ES-I3 (cell line): Measurements from ENCODE around the gene GADD45B.

ENCODE experiments used
- H3K36me3 ChIP-seq: 2 replicates; pipeline ENCODE4 v1.6.1; 2013; ENCODE audit warnings: mild to moderate bottlenecking, low read length, control low read depth, moderate library complexity; ENCODE audit not compliant: insufficient read depth
- H3K4me1 ChIP-seq: 2 replicates; pipeline ENCODE4 v1.6.1; 2013; ENCODE audit warnings: mild to moderate bottlenecking, control low read depth, low read length; ENCODE audit not compliant: insufficient read depth
- H3K9ac ChIP-seq: 2 replicates; pipeline ENCODE4 v1.6.1; 2013; ENCODE audit warnings: low read depth, mild to moderate bottlenecking, low read length, moderate library complexity
- H3K9me3 ChIP-seq: 2 replicates; pipeline ENCODE4 v1.6.1; 2013; ENCODE audit warnings: mild to moderate bottlenecking, low read length, moderate library complexity; ENCODE audit not compliant: control insufficient read depth, insufficient read depth

Gene GADD45B

GRCh38 chr19:2436384-2436783, 39.5 kb upstream of the GADD45B start:
- no peak overlapping the region for H3K9ac ChIP-seq
- no peaks in the 10 kb centered on the region for H3K4me1 ChIP-seq
- peaks cover 7% of the 10 kb centered on the region for H3K36me3 ChIP-seq
- no peaks in the 10 kb centered on the region for H3K9me3 ChIP-seq

- H3K36me3 ChIP-seq: peaks cover 9% of the 10 kb centered on the region
- no peak overlapping the region for H3K9ac ChIP-seq
- no peaks in the 10 kb centered on the region for H3K4me1 ChIP-seq
Measured at GRCh38 chr19:2436926-2437325, 39.0 kb upstream of the GADD45B start.

DNA sequence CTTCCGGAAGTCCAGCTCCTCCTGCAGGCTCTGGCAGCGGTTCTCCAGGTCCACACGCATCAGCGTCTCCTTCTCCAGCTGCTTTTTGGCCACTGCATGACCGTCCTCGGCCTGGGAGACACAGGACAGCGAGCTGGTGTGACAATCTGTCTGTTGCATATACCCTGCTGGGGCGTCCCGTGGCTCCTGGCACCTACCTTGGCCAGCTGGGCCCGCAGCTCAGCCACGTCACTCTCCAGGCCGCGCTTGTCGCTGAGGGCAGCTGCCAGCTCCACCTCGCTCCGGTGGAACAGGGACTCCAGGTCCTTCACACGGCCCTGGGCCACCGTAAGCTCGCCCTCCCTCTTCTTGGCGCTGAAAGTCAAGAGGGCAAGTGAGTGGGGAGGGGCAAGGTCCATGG, 37.7 kb upstream of the GADD45B start:
- Histone ChIP-seq H3K4me1 (no peaks in the 10 kb centered on the region), H3K36me3 (peaks cover 10% of the 10 kb centered on the region), H3K9me3 (no peaks in the 10 kb centered on the region), H3K9ac (no peak overlapping the region)

More at GRCh38 chr19:2436926-2437325, 39.0 kb upstream of the GADD45B start:
- no peaks in the 10 kb centered on the region for H3K9me3 ChIP-seq

DNA sequence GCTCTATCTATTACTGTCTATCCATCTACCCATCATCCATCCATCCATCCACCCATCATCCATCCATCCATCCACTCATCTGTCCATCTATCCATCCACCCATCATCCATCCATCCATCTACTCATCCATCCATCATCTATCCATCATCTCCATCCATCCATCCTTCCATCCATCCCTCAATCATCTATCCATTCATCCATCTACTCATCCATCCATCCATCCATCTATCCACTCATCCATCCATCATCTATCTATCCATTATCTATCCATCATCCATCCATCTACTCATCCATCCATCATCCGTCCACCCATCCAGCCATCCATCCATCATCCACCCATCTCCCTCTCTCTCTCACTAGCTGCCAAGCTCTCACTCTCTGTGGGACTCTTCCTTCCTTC, 35.4 kb upstream of the GADD45B start:
- H3K9me3 ChIP-seq: no peaks in the 10 kb centered on the region
- H3K9ac ChIP-seq: no peak overlapping the region
- H3K36me3 ChIP-seq: peaks cover 8% of the 10 kb centered on the region
- no peaks in the 10 kb centered on the region for H3K4me1 ChIP-seq

- no peak overlapping the region for H3K9ac ChIP-seq
- no peaks in the 10 kb centered on the region; the same call in 1 of the 2 replicates for H3K4me1 ChIP-seq
- no peaks in the 10 kb centered on the region for H3K9me3 ChIP-seq
- peaks cover 8% of the 10 kb centered on the region for H3K36me3 ChIP-seq
Measured at GRCh38 chr19:2441096-2441752, 34.7 kb upstream of the GADD45B start.

DNA sequence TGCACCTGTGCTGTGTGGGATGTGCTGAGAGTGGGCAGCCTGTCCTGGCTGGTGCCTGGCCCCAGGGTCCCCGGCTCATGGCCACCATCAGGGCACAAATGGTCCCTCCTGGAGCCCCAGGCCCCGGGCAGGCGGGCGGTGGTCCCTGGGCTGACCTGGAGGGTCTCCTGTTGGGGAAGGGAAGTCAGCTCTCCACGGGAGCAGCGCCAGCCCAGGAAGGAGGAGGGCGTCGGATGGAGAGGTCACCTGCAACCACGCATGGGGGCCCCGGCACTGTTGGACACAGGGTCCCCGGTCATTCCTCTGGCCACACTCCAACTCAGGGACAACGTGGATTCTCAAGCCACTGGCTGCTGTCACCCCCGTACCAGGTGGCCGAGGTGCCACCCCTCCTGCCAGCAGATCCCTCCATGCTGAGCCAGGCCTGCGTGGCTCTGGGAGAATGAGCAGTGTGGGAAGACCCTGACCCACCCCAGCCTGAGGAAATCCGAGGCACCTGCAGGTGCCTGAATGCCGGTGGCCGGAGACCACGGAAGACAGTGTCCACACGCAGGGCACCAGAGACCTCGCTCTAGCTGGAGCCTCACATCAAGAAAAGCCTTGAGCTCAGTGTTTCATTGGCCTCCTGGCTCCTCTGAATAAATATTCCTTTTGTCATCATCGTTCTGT, 32.7 kb upstream of the GADD45B start:
- no peak overlapping the region for H3K9ac ChIP-seq
- peaks cover 8% of the 10 kb centered on the region for H3K36me3 ChIP-seq
- no peaks in the 10 kb centered on the region; the same call in 1 of the 2 replicates for H3K4me1 ChIP-seq
- no peaks in the 10 kb centered on the region for H3K9me3 ChIP-seq

DNA sequence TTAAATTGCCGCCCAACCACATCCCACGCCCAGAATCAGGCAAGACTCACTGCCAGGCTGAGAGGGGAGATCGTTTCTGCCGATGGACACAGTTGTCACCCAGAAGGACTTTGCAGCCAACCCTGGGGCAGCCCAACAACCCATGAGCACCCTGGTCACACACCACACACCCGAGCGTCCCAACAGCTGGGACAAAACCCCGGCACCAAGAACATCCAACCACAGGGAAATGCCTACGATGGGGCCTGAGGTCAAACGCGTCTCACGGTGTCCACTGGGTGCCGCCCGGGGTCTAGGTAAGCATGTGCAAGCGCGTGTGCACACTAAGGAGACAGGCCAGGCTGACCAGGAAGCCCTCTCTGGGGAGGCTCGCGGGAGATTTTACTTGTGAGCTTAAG, 32.1 kb upstream of the GADD45B start:
- no peak overlapping the region for H3K9ac ChIP-seq

GRCh38 chr19:2444251-2445002, 31.5 kb upstream of the GADD45B start:
- Histone ChIP-seq H3K9ac (no peak overlapping the region), H3K36me3 (0 out of 2 replicates have a peak, but pooled peaks cover 3% of the 10 kb centered on the region), H3K4me1 (no peaks in the 10 kb centered on the region; the same call in 1 of the 2 replicates), H3K9me3 (no peaks in the 10 kb centered on the region)

More for the DNA sequence above, 32.1 kb upstream of the GADD45B start:
- Histone ChIP-seq H3K9me3 (no peaks in the 10 kb centered on the region), H3K4me1 (no peaks in the 10 kb centered on the region; the same call in 1 of the 2 replicates), H3K36me3 (0 out of 2 replicates have a peak, but pooled peaks cover 3% of the 10 kb centered on the region)

GRCh38 chr19:2446381-2446780, 29.5 kb upstream of the GADD45B start:
- Histone ChIP-seq H3K36me3 (peaks cover 3% of the 10 kb centered on the region), H3K9ac (no peak overlapping the region)

GRCh38 chr19:2449019-2449418, 26.9 kb upstream of the GADD45B start:
- Histone ChIP-seq H3K9ac (no peak overlapping the region), H3K36me3 (no peaks in the 10 kb centered on the region; the same call in none of the 2 replicates), H3K9me3 (no peaks in the 10 kb centered on the region), H3K4me1 (peaks cover 9% of the 10 kb centered on the region; the same call in 1 of the 2 replicates)

More at GRCh38 chr19:2446381-2446780, 29.5 kb upstream of the GADD45B start:
- Histone ChIP-seq H3K9me3 (no peaks in the 10 kb centered on the region), H3K4me1 (no peaks in the 10 kb centered on the region; the same call in 1 of the 2 replicates)

- Histone ChIP-seq H3K9ac (no peak overlapping the region), H3K36me3 (no peaks in the 10 kb centered on the region; the same call in none of the 2 replicates), H3K4me1 (peaks cover 11% of the 10 kb centered on the region; the same call in 1 of the 2 replicates), H3K9me3 (no peaks in the 10 kb centered on the region)
Measured at GRCh38 chr19:2451138-2451537, 24.8 kb upstream of the GADD45B start.

- peaks cover 11% of the 10 kb centered on the region; the same call in 1 of the 2 replicates for H3K4me1 ChIP-seq
- H3K9me3 ChIP-seq: no peaks in the 10 kb centered on the region
- H3K36me3 ChIP-seq: no peaks in the 10 kb centered on the region; the same call in none of the 2 replicates
- H3K9ac ChIP-seq: no peak overlapping the region
Measured at GRCh38 chr19:2451741-2452140, 24.2 kb upstream of the GADD45B start.

GRCh38 chr19:2453431-2454025, 22.4 kb upstream of the GADD45B start:
- Histone ChIP-seq H3K36me3 (no peaks in the 10 kb centered on the region; the same call in none of the 2 replicates), H3K9ac (no peak overlapping the region), H3K9me3 (no peaks in the 10 kb centered on the region), H3K4me1 (peaks cover 11% of the 10 kb centered on the region; the same call in 1 of the 2 replicates)
